BLaER1 (cell line): ENCODE data around the gene LZIC.

Experiments used
- H3K27ac ChIP-seq: shearing (Covaris generic); formaldehyde crosslinking; 2 replicates; pipeline ENCODE4 v1.8.1; 2022
- H3K27me3 ChIP-seq: shearing (Covaris generic); formaldehyde crosslinking; 2 replicates; pipeline ENCODE4 v1.8.1; 2022
- H3K36me3 ChIP-seq: shearing (Covaris generic); formaldehyde crosslinking; 2 replicates; pipeline ENCODE4 v1.8.1; 2022
- H3K4me1 ChIP-seq: shearing (Covaris generic); formaldehyde crosslinking; 2 replicates; pipeline ENCODE4 v1.8.1; 2022
- H3K4me2 ChIP-seq: shearing (Covaris generic); formaldehyde crosslinking; 2 replicates; pipeline ENCODE4 v1.8.1; 2022
- H3K4me3 ChIP-seq: shearing (Covaris generic); formaldehyde crosslinking; 2 replicates; pipeline ENCODE4 v1.8.1; 2022
- H3K9ac ChIP-seq: shearing (Covaris generic); formaldehyde crosslinking; 2 replicates; pipeline ENCODE4 v1.8.1; 2022
- H3K9me3 ChIP-seq: shearing (Covaris generic); formaldehyde crosslinking; 2 replicates; pipeline ENCODE4 v1.8.1; 2022
- H4K20me1 ChIP-seq: shearing (Covaris generic); formaldehyde crosslinking; 2 replicates; pipeline ENCODE4 v1.8.1; 2022
- Cebpa-rat ChIP-seq: shearing (Covaris generic); IDR thresholded peaks from 2 replicates; pipeline ENCODE4 v1.8.1; 2022

The LZIC gene

GRCh38 chr1:9942939-9943788 is at the start of gene LZIC, which contains the start of gene NMNAT1:
Gene LZIC (minus strand): TSS chr1:9943391. CDS start chr1:9936619, 6,772 bp downstream.
Gene NMNAT1 (plus strand): TSS chr1:9943475. CDS start chr1:9972074, 28,599 bp downstream.
- Histone ChIP-seq H3K27me3 (no peaks in the 10 kb centered on the region), H3K36me3 (peaks cover 23% of the 10 kb centered on the region), H3K4me1 (peaks cover 14% of the 10 kb centered on the region), H3K9ac (peak within 1 kb of the TSS; percentile 94), H3K9me3 (no peaks in the 10 kb centered on the region), H3K4me2 (peak within 1 kb of the TSS; percentile 85), H3K27ac (peak within 1 kb of the TSS; percentile 85), H4K20me1 (no peaks in the 10 kb centered on the region), H3K4me3 (peak within 1 kb of the TSS; percentile 82)
- no peak for TF ChIP-seq Cebpa-rat

DNA sequence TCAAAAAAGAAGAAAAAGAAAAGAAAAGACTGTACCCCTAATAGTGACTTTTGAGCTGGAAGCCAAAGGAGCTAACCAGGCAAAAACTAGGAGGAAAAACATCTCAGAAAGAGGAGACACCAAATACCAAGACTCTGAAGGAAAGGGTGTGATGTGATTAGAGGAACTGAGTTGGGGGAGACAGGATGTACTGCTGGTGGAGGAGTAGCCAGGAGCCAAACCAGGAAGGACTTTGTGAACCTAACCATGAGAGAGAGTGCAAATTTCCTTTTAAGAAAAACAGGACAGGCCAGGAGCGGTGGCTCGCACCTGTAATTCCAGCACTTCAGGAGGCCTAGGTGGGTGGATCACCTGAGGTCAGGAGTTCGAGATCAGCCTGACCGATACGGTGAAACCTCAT is 49.7 kb upstream of the LZIC start:
- no peak for TF ChIP-seq Cebpa-rat
- Histone ChIP-seq H3K36me3 (no peaks in the 10 kb centered on the region), H3K4me3 (no peak overlapping the region), H4K20me1 (no peaks in the 10 kb centered on the region), H3K9me3 (peaks cover 25% of the 10 kb centered on the region), H3K9ac (no peak overlapping the region), H3K4me1 (no peaks in the 10 kb centered on the region), H3K4me2 (no peak overlapping the region), H3K27ac (no peak overlapping the region), H3K27me3 (no peaks in the 10 kb centered on the region)

- H3K4me1 ChIP-seq: no peaks in the 10 kb centered on the region
- no peak overlapping the region for H3K4me2 ChIP-seq
- no peaks in the 10 kb centered on the region for H3K36me3 ChIP-seq
- no peak overlapping the region for H3K27ac ChIP-seq
- no peak overlapping the region for H3K9ac ChIP-seq
- TF ChIP-seq Cebpa-rat: no peak
- H3K27me3 ChIP-seq: no peaks in the 10 kb centered on the region
- no peaks in the 10 kb centered on the region for H4K20me1 ChIP-seq
- H3K4me3 ChIP-seq: no peak overlapping the region
- H3K9me3 ChIP-seq: 0 out of 2 replicates have a peak, but pooled peaks cover 7% of the 10 kb centered on the region
Measured at GRCh38 chr1:9990944-9991343, 47.8 kb upstream of the LZIC start.

DNA sequence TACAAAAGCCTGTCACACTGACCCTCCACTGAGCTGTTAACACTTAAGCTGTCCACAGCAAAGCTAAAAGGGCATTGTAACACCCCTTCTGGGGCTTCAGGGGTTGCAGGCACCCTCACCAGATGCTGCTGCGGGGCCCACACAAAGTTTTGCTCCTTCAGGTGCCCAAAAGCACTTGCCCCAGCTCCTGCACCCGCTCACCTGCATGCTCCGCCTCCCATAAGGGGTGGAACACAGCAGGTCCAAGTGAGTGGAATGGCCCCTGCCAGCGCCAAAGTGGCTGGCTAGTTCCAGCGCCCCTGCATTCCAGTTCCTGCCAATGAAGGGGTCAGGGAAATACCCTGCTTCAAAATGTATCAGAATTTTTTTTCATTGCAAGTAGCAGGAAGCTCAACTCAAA is 46.6 kb upstream of the LZIC start:
- Histone ChIP-seq H3K4me1 (no peaks in the 10 kb centered on the region), H3K4me3 (no peak overlapping the region), H3K27ac (no peak overlapping the region), H3K36me3 (no peaks in the 10 kb centered on the region), H3K4me2 (no peak overlapping the region), H3K27me3 (no peaks in the 10 kb centered on the region), H3K9me3 (no peaks in the 10 kb centered on the region), H3K9ac (no peak overlapping the region), H4K20me1 (no peaks in the 10 kb centered on the region)
- no peak for TF ChIP-seq Cebpa-rat

DNA sequence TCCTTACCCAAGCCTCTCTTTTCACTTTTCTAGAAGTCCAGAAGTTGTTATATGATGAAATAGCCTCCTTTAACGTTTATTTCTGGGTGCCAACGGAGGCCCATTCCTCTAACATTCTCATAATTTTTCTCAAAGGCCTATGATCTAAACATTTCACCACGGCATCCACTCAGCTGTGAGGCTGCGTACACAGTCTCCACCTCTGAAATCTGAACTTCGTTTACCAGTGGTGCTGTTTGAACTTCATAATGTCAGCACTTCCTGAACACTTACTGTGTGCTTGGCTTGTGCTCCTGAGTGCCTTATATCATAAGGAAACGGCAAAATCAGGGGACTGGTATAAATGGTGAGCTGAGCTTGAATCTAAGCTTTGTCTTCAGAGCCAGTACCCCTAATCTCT is 41.8 kb upstream of the LZIC start:
- Histone ChIP-seq H3K27ac (no peak overlapping the region), H3K9ac (no peak overlapping the region), H3K4me3 (no peak overlapping the region), H3K27me3 (no peaks in the 10 kb centered on the region), H3K4me1 (no peaks in the 10 kb centered on the region), H3K36me3 (peaks cover 27% of the 10 kb centered on the region), H3K9me3 (no peaks in the 10 kb centered on the region), H3K4me2 (no peak overlapping the region), H4K20me1 (no peaks in the 10 kb centered on the region)
- TF ChIP-seq Cebpa-rat: no peak

DNA sequence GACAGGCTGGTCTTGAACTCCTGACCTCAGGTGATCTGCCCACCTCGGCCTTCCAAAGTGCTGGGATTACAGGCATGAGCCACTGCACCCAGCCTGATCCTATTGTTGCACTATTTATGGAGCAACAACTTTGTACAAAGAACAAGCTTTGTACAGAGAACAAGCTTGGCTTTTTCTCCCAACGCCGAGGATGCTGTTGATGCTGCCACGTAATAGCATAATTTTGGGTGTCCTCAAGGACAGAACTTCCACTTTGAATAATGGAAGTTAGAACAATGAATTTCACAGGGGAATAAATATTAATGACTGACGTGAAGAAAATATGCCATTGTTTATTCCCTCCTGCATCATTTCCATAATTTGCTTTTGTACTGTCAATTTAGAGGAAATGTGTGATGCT is 41.1 kb upstream of the LZIC start:
- no peak overlapping the region for H3K4me3 ChIP-seq
- no peak overlapping the region for H3K27ac ChIP-seq
- no peaks in the 10 kb centered on the region for H3K27me3 ChIP-seq
- H3K4me1 ChIP-seq: no peaks in the 10 kb centered on the region
- H4K20me1 ChIP-seq: no peaks in the 10 kb centered on the region
- no peak overlapping the region for H3K4me2 ChIP-seq
- no peak overlapping the region for H3K9ac ChIP-seq
- H3K36me3 ChIP-seq: peaks cover 27% of the 10 kb centered on the region
- no peak for TF ChIP-seq Cebpa-rat
- H3K9me3 ChIP-seq: no peaks in the 10 kb centered on the region

- H3K27me3 ChIP-seq: no peaks in the 10 kb centered on the region
- no peaks in the 10 kb centered on the region for H3K36me3 ChIP-seq
- TF ChIP-seq Cebpa-rat: no peak
- no peaks in the 10 kb centered on the region for H4K20me1 ChIP-seq
- H3K27ac ChIP-seq: peak overlapping the region; percentile 74
- no peaks in the 10 kb centered on the region for H3K9me3 ChIP-seq
- peak overlapping the region; percentile 63 for H3K9ac ChIP-seq
- peaks cover 21% of the 10 kb centered on the region for H3K4me1 ChIP-seq
- peak overlapping the region; percentile 42 for H3K4me3 ChIP-seq
- peak overlapping the region; percentile 89 for H3K4me2 ChIP-seq
Measured at GRCh38 chr1:9960706-9961562, 17.7 kb upstream of the LZIC start.

DNA sequence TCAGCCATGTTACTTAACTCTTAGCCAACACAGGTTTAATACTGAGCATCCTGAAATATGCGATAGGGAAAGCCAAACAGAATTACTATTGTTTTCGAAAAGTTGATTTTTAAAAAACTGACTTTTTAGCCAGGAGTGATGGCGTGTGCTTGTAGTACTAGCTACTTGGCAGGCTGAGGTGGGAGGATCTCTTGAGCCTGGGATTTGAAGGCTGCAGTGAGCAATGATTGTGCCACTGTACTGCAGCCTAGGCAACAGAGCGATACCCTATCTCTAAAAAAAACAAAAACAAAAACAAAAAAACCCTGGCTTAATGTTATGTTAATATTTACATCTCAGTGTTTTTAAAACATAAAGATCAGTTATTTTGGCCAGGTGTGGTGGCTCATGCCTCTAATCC is 16.8 kb upstream of the LZIC start:
- Histone ChIP-seq H3K4me1 (peaks cover 21% of the 10 kb centered on the region), H3K27ac (0 out of 2 replicates have a peak overlapping the region, but pooled peaks have one; percentile 74), H3K4me2 (peak overlapping the region; percentile 89), H3K27me3 (no peaks in the 10 kb centered on the region), H3K9ac (no peak overlapping the region), H4K20me1 (no peaks in the 10 kb centered on the region), H3K36me3 (no peaks in the 10 kb centered on the region), H3K9me3 (no peaks in the 10 kb centered on the region), H3K4me3 (no peak overlapping the region)
- TF ChIP-seq Cebpa-rat: no peak

GRCh38 chr1:9957726-9958125 is 14.5 kb upstream of the LZIC start:
- Histone ChIP-seq H3K4me3 (no peak overlapping the region), H3K27ac (no peak overlapping the region), H3K9ac (no peak overlapping the region), H3K36me3 (no peaks in the 10 kb centered on the region), H3K9me3 (no peaks in the 10 kb centered on the region), H3K4me2 (no peak overlapping the region), H4K20me1 (no peaks in the 10 kb centered on the region), H3K4me1 (peaks cover 21% of the 10 kb centered on the region), H3K27me3 (no peaks in the 10 kb centered on the region)
- no peak for TF ChIP-seq Cebpa-rat

DNA sequence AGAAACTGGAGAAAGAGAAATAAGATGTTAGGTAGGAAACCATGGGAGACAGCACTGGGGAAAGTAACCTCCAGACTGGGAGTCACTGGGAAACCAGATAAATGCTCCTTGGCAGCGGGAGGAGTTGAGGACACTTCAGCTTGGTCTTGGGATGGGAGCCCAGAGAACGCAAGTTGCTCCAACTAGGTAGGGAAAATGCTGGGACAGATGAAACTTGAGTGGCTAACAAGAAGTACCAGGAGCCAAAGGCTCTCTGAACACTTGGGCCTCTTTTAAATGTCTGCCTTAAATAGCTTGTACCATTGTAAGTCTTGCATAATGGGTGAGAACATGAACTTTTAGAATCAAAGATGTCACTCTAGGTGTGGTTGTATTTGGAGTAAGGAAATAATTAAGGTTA is 3.1 kb upstream of the LZIC start:
- Histone ChIP-seq H3K4me3 (no peak overlapping the region), H3K9me3 (no peaks in the 10 kb centered on the region), H3K27ac (no peak overlapping the region), H3K36me3 (peaks cover 5% of the 10 kb centered on the region; the same call in 1 of the 2 replicates), H3K27me3 (no peaks in the 10 kb centered on the region), H4K20me1 (no peaks in the 10 kb centered on the region), H3K4me1 (peaks cover 33% of the 10 kb centered on the region), H3K9ac (no peak overlapping the region), H3K4me2 (no peak overlapping the region)
- TF ChIP-seq Cebpa-rat: no peak
